Left forelimb (tissue), 1 donor: ENCODE results near the gene CAPN10.

ENCODE experiments used
- DNase-seq: peaks from one replicate; pipeline ENCODE4 v3.0.0-alpha.2; 2018; ENCODE audit warnings: low spot score

CAPN10 gene

GRCh38 chr2:240637901-240638345 lies 51.4 kb downstream of the CAPN10 start:
- DNase-seq: peak; percentile 61

- DNase-seq: peak; percentile 66
Measured at GRCh38 chr2:240638512-240639160, 52.1 kb downstream of the CAPN10 start.

GRCh38 chr2:240639566-240639965 lies 53.0 kb downstream of the CAPN10 start:
- DNase-seq: no peak

- DNase-seq: no peak
Measured at GRCh38 chr2:240640939-240641338, 54.4 kb downstream of the CAPN10 start.

GRCh38 chr2:240642061-240642805 lies 55.7 kb downstream of the CAPN10 start:
- no peak for DNase-seq

- DNase-seq: no peak
Measured at GRCh38 chr2:240642806-240643092, 56.2 kb downstream of the CAPN10 start.

GRCh38 chr2:240643093-240643810 lies 56.7 kb downstream of the CAPN10 start:
- no peak for DNase-seq

GRCh38 chr2:240643811-240644150 lies 57.2 kb downstream of the CAPN10 start:
- no peak for DNase-seq

- DNase-seq: peak; percentile 40
Measured at GRCh38 chr2:240644171-240644651, 57.7 kb downstream of the CAPN10 start.

- peak; percentile 59 for DNase-seq
Measured at GRCh38 chr2:240644859-240645301, 58.3 kb downstream of the CAPN10 start.

GRCh38 chr2:240645346-240645745 lies 58.8 kb downstream of the CAPN10 start:
- DNase-seq: peak; percentile 44

GRCh38 chr2:240645801-240646175 lies 59.3 kb downstream of the CAPN10 start:
- peak; percentile 53 for DNase-seq

- peak; percentile 67 for DNase-seq
Measured at GRCh38 chr2:240646176-240646899, 59.8 kb downstream of the CAPN10 start.

- DNase-seq: no peak
Measured at GRCh38 chr2:240646900-240647502, 60.5 kb downstream of the CAPN10 start.

- no peak for DNase-seq
Measured at GRCh38 chr2:240647503-240648154, 61.1 kb downstream of the CAPN10 start.

GRCh38 chr2:240648155-240648649 lies 61.7 kb downstream of the CAPN10 start:
- no peak for DNase-seq
